ENCODE results near the gene PPIE.
A peak's percentile ranks its signal among the peaks of the same experiment; 100 is the strongest.

PPIE gene

GRCh38 chr1:39738622-39739366 is at the start of gene PPIE:
Gene PPIE (plus strand): TSS chr1:39738882. CDS start chr1:39738901, 19 bp downstream.
- DNase-seq (ENCODE audit: low read depth), result peak; percentile 96

DNA sequence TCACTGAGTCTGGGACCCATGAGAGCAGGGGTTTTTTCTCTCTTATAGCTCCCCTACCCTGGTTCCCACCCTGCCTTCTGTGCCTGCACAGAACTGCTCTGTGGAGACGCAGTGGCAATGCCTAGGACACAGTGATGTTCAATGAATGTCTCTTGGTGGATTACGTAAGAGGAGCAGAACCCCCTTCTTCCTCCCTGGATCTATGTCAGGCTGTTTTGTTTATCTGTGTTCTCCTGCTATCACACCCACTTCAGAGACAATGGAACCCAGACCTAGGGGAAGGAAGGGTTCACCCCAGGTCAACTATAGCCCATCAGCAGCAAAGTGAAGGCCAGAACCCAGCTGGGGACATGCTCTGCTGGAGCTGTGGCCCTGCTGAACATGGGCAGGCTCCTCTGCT is 49.5 kb upstream of the PPIE start:
- no peak for DNase-seq (ENCODE audit: low read depth)

DNA sequence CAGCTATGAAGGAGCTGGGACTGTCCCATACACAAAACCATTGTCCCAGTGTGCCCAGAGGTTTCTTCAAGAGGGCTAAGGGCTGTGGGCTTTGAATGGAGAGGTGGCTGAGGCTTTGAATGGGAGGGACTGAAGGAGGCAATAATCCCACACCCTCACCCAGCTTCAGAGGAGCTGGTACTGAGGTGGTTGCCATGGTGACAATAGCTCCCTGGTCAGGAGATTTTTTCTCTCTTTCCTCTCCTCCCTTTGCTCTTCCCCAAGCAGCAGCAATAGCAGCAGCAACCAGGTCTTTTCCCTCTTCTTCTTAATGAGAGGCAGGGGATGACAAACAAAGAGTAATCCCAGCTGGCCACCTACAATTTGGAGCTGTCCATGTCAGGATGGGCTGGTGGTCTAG is 49.0 kb upstream of the PPIE start:
- no peak for DNase-seq (ENCODE audit: low read depth)

GRCh38 chr1:39690225-39690624 is 48.5 kb upstream of the PPIE start:
- DNase-seq (ENCODE audit: low read depth), result no peak

DNA sequence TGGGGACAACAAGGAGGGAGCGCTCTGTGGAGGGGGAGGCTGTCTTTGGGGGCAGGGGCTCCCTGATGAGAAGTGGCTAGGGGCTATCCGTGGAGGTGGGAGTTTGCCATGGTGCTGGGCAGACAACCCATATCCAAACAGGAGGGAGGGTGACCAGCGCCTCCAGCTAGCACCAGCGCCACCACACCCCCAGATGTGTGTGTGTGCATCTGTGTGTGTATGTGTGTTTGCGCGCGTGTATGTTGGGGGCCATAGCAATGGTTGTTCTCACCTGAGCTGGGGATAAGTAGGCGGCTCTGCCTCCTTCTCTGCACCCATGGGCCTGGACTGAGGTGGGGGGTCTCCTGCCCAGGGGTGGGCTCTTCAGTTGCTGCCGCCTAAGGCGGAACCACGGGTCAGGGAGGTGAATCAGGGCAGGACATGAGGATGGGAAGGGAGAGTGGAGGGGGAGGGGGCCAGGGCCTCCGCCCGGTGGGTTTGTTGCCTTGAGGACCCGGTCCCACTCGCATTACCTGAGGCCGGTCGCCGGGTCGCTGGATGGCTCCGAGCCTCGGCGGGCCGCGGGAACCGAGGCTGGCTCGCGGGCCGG is 47.8 kb upstream of the PPIE start:
- DNase-seq (ENCODE audit: low read depth), result no peak

DNA sequence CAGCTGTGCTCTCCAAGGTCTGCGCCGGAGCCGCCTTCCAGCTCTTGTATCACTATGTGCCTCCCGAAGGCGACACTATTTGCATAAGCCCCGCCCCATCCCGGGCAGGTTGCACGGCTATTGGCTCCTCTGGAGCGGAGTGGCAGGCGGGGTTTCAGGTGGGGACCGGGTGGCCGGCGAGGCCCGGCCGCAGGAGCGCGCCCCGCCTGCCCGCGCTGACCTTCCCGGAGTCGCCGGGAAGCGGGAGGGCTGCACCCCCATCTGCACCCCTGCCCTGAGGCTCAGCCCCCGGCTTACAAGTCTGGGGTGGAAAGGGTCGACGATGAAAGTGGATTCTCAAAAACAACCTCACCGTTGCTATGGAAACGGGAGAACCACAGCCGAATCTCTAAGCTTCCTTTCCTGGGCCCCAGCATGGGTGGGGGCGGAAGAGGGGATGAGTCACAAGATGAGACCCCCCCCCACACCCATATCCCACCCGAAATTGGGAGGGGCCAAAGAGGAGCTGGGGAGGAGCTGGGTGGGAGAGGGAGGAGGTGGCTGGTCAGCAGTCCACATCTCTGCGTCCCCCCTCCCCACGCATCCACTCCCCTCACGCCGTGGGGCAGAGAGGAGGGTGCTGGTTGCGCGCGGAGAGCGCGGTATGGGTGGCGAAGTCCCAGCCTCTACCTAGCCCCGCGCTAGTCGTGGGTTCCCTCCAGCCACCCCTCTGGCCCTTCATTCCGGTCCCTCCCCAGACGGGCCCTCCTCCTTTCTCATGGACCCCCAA is 47.1 kb upstream of the PPIE start, which contains the start of gene HPCAL4:
Gene HPCAL4 (minus strand): TSS at position 51 of the 769 bp plus-strand sequence. CDS start 6,830 bp downstream, outside the sequence.
- peak; percentile 82 for DNase-seq (ENCODE audit: low read depth)

GRCh38 chr1:39692152-39693074 is 46.3 kb upstream of the PPIE start:
- DNase-seq (ENCODE audit: low read depth), result no peak

DNA sequence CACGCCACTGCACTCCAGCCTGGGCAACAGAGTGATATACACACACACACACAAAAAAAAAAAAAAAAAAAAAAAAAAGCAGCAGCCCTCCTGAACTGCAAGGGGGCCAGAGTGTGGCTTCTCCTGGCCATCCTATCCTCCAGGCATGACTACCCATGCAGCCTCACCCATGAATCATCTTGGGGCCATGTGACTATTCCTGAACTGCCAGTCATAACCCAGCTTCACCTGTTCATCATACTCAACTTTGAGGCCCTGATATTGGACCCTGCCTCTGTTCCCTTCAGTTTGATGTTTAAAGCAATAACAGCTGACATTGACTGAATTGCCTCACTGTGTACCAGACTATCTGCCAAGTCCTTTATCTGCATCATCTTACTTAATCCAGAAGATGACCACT is 44.7 kb upstream of the PPIE start:
- no peak for DNase-seq (ENCODE audit: low read depth)

- no peak for DNase-seq (ENCODE audit: low read depth)
Observed at GRCh38 chr1:39695016-39695415, 43.7 kb upstream of the PPIE start.

DNA sequence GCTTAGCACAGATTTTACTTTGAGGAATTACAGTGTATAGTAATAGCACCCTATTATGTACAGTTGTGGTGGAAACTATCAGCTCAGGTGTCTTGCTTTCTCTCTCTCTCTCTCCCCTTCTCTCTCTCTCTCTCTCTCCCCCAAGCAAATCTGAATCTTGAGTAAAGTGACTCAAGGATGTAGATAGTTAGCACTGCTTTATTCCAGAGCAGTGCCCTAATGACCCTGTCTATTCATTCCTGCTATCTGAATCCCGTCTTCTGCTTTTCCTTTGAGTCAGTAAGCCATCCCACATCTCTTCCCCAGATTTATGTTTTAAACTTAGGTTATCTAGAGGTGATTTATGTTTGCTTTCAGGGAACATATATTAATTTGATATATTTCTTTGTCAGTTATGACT is 42.2 kb upstream of the PPIE start:
- no peak for DNase-seq (ENCODE audit: low read depth)

DNA sequence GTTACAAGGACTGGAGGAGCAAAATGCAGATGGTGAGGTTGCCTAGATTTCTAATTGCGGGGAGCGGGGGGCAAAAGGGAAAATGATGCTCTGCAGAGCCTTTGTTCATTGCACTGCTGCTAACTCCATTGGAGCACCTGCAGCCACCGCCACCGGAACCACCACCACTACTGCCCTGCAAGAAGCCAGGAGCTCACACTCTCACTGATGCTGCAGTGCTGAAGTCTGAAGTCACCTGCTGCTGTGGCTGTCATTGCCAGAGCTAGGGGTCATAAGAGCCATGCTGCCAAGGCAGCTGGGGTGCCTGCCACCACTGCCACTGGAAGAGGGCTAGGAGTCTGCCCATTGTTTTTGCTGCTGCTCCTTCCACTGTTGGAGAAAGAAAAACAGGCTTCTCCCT is 40.1 kb upstream of the PPIE start:
- DNase-seq (ENCODE audit: low read depth), result no peak

DNA sequence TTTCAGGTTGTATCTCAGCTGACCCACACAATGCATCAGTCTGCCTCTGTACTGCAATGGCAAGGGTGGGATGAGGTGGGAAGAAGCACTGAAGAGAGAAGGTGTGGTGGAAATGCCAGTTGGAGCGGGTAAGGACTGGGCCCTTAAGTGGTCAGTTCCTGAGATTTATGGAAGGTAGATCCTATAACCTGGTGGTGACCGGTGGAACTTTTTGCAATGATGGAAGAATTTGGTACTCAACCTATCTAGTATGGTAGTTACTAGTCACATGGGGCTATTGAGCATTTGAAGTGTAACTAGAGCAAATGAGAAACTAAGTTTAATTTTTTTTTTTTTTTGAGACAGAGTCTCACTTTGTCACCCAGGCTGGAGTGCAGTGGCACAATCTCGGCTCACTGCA is 39.3 kb upstream of the PPIE start:
- DNase-seq (ENCODE audit: low read depth), result no peak

- DNase-seq (ENCODE audit: low read depth), result no peak
Observed at GRCh38 chr1:39700348-39700747, 38.3 kb upstream of the PPIE start.

DNA sequence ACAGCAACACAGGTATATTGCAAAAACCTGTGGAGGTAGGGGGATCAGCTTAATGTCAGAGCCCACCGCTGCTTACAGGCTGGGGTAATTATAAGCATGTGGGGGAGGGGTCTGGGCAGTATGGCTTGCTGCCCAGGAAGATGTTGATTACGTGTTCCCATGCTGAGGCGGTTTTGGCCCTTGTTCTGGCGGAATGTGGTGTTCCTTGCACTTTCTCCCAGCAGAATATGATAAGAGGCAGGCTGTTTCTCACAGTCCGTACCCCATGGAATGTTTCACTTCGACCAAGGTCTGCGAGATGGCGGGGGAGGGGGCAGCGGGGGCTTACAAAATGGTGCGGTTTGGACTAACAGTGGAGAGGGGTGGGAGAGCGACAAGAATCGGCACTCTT is 37.6 kb upstream of the PPIE start:
- no peak for DNase-seq (ENCODE audit: low read depth)

DNA sequence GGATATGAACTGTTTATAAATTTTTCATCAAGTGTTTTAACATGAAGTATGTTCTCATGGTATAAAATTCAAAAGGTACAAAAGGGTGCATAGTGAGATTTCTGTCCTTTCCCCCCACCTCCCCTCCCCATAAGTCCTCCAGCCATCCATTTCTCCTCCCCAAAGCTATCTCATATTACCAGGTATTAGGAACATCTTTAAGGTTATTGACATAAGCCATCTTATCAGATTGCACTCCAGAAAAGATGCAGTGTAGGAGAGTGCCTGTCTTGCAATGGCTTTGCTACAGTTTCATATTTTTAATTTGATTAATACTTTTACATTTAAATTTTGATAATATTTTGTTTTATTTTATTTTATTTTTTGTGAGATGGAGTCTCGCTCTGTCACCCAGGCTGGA is 33.9 kb upstream of the PPIE start:
- no peak for DNase-seq (ENCODE audit: low read depth)

- no peak for DNase-seq (ENCODE audit: low read depth)
Observed at GRCh38 chr1:39707506-39707905, 31.2 kb upstream of the PPIE start.

GRCh38 chr1:39711104-39711965 is 27.3 kb upstream of the PPIE start:
- DNase-seq (ENCODE audit: low read depth), result no peak

GRCh38 chr1:39711966-39712340 is 26.7 kb upstream of the PPIE start:
- DNase-seq (ENCODE audit: low read depth), result no peak

GRCh38 chr1:39713557-39713956 is 25.1 kb upstream of the PPIE start:
- DNase-seq (ENCODE audit: low read depth), result no peak

DNA sequence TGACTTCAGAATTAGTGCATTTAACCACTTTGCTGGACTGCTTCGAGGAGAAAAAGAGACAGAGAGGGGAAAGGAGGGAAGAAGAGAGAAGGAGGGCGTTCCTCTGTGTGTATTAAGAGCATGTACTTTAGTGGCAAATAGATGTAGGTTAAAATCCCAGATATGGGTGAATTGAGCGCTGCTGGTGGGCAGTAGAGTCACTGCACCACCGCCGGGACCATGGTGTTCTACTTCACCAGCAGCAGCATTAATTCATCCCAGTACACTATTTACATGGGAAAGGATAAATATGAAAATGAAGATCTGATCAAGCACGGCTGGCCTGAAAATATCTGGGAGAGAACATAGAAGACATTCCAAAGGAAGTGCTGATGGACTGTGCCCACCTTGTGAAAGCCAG is 20.9 kb upstream of the PPIE start:
- no peak for DNase-seq (ENCODE audit: low read depth)
